ENCODE results near the gene ADGRA3. TPM values are rescaled to one million over a fixed set of nuclear protein-coding genes. Genes with fewer than 3 reads are reported as not detected.
"Not testable (repeated sequence)": the region's sequence is repeated elsewhere in the genome, so short reads cannot be mapped to it uniquely, and the experiment has no call there.

The ADGRA3 gene
- total and polyA plus RNA-seq, 8 donors, result 13.4 to 27.4 (median 17.6) TPM

DNA sequence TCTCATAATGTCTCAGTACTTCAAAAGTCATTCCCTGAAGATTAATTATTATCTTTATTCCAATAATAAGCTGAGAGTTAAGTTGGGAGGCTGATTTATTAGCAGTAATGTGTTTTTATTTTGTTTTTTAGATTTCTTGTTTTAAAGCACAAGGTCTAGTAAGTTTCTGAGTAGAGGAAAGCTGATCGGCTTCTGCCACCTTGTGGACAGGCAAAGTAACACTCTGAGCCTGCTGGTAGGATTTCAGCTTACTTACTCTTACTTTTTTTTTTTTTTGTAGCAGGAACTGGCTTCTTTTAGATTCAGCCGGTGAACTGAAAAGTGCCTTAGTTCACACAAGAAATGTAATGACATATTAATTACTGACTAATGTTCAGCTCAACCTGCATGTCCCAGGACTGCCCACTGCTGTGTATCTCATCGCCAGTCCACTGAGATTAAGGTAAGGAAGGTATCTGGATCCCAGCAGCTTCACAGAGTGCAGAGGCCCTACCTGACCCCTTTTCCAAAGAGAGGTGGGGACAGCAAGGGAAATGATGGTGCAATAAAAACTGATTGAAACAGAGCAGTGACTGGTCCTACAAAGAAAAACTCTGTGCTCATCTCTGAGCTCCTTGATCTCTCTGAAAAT, 126.5 kb downstream of the ADGRA3 start:
- Histone ChIP-seq H3K27me3 (no peaks in the 10 kb centered on the region), H3K27ac (no peak overlapping the region), H3K4me1 (no peaks in the 10 kb centered on the region), H3K9me3 (no peaks in the 10 kb centered on the region), H3K4me3 (no peak overlapping the region), H3K36me3 (peaks cover 0 to 3% (median 0%) of the 10 kb centered on the region in 3 donors)
- intact Hi-C loops (cut with DNase I), result loop anchor here in 1 of 3 donors (5.0 kb wide), 1 partner anchor 597 kb away; no protein-coding TSS in a partner anchor
- DNase-seq (peak in 4 of 6 donors; percentile 23 to 53 (median 32)), FAIRE-seq (peak; percentile 91), ATAC-seq (peak; percentile 61 to 90 (median 86))
- TF ChIP-seq, protein P1, sequence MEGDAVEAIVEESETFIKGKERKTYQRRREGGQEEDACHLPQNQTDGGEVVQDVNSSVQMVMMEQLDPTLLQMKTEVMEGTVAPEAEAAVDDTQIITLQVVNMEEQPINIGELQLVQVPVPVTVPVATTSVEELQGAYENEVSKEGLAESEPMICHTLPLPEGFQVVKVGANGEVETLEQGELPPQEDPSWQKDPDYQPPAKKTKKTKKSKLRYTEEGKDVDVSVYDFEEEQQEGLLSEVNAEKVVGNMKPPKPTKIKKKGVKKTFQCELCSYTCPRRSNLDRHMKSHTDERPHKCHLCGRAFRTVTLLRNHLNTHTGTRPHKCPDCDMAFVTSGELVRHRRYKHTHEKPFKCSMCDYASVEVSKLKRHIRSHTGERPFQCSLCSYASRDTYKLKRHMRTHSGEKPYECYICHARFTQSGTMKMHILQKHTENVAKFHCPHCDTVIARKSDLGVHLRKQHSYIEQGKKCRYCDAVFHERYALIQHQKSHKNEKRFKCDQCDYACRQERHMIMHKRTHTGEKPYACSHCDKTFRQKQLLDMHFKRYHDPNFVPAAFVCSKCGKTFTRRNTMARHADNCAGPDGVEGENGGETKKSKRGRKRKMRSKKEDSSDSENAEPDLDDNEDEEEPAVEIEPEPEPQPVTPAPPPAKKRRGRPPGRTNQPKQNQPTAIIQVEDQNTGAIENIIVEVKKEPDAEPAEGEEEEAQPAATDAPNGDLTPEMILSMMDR (IDR thresholded peaks at IDR 0.05), result peak; percentile 40 to 71 (median 58)
- WGBS, 2 donors, result 37% methylated on average over 3 of the region's 3 CpGs

DNA sequence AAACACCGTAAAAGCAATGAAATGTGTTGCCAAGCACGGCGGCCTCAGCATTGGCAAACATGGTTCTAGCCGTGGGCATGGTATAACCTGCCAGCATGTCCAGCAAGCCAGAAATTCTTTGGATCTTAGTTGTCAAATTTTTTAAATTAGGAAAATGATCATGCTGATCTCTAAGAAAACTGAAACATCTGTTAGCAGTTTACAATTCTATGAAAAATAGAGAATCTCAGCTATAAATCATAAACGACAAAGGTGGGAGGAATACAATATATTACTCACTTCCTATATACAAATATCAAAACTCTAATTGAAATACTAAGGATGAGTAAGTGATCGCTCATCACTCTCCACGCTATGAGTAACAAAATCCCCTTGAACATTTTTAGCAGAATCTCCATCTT, 130.3 kb downstream of the ADGRA3 start:
- no peaks in the 10 kb centered on the region for H3K4me1 ChIP-seq
- H3K36me3 ChIP-seq, result peaks cover 0 to 3% (median 0%) of the 10 kb centered on the region in 3 donors
- intact Hi-C loops (cut with DNase I), result loop anchor here in 1 of 3 donors (5.0 kb wide), 1 partner anchor 593 kb away; no protein-coding TSS in a partner anchor
- FAIRE-seq (no peak), DNase-seq (no peak), ATAC-seq (no peak)
- H3K4me3 ChIP-seq, result no peak overlapping the region
- H3K27me3 ChIP-seq, result no peaks in the 10 kb centered on the region
- TF ChIP-seq, protein P1 (IDR thresholded peaks at IDR 0.05), result no peak
- H3K9me3 ChIP-seq, result no peaks in the 10 kb centered on the region
- WGBS, 2 donors, result 64 to 71% methylated on average over 7 of the region's 7 CpGs
- H3K27ac ChIP-seq, result no peak overlapping the region

DNA sequence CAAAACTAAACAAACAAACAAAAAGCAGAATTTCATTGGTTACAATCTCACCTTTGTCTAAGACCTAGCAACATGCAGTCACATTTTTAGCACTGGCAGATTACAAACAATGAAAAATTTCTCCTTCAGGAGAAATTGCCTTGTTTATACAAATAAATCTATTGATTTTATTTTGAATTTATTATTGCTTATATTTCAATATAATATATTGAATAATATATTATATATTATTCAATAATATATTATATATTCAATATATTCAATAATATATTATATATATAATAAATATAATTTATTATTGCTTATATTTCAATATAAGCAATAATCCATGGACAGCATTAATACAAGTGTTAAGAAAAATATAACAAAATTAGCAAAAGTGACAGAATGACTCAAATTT, 131.7 kb downstream of the ADGRA3 start:
- Histone ChIP-seq H3K4me3 (no peak overlapping the region), H3K27ac (no peak overlapping the region), H3K9me3 (no peaks in the 10 kb centered on the region), H3K36me3 (peaks cover 0 to 3% (median 0%) of the 10 kb centered on the region in 3 donors), H3K4me1 (no peaks in the 10 kb centered on the region), H3K27me3 (no peaks in the 10 kb centered on the region)
- ATAC-seq (no peak), FAIRE-seq (peak; percentile 93), DNase-seq (no peak)
- TF ChIP-seq, protein P1 (IDR thresholded peaks at IDR 0.05), result no peak
- intact Hi-C loops (cut with DNase I), result no loop called here

DNA sequence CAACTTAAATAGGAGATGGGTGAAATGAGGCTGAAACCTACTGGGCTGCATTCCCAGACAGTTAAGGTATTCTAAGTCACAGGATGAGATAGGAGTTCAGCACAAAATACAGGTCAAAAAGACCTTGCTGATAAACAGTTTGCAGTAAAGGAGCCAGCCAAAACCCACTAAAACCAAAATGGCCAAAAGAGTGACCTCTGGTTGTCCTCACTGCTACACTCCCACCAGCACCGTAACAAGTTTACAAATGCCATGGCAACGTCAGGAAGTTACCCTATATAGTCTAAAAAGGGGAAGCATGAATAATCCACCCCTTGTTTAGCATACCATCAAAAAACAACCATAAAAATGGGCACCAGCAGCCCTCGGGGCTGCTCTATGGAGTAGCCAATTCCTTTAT, 133.7 kb downstream of the ADGRA3 start:
- H3K27me3 ChIP-seq; H3K4me3 ChIP-seq; ATAC-seq; intact Hi-C loops (cut with DNase I); H3K4me1 ChIP-seq; H3K36me3 ChIP-seq; H3K9me3 ChIP-seq; DNase-seq; H3K27ac ChIP-seq; FAIRE-seq: not testable (repeated sequence)
- WGBS, 2 donors, result 76 to 85% methylated on average over 3 of the region's 3 CpGs

DNA sequence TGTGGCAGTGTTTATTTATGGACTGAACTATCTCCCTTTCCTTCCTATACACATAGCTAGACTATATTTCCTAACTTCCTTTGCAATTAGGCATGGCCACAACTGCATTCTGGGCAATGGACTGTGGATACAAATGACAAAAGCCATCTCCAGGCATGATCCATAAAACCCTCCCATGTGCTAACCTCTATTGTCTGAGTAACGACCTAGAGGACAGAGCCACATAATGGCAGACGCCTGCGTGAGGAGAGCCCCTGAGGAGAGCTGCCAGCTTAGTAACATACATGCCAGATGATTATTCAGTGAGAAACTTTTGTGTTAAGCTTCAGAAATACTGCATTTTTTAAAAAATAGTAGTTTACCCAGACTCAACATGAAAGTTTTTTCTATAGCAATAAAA, 142.9 kb downstream of the ADGRA3 start:
- H3K9me3 ChIP-seq, result no peaks in the 10 kb centered on the region
- H3K27ac ChIP-seq, result no peak overlapping the region
- H3K36me3 ChIP-seq, result no peaks in the 10 kb centered on the region
- no peaks in the 10 kb centered on the region for H3K27me3 ChIP-seq
- no peak for ATAC-seq
- whole genome bisulfite sequencing, 2 donors, result 82 to 84% methylated on average over 3 of the region's 3 CpGs
- no peak for DNase-seq
- FAIRE-seq, result no peak
- intact Hi-C loops (cut with DNase I), result no loop called here
- TF ChIP-seq, protein P1 (IDR thresholded peaks at IDR 0.05), result no peak
- no peaks in the 10 kb centered on the region for H3K4me1 ChIP-seq
- H3K4me3 ChIP-seq, result no peak overlapping the region

Measured in pancreas (tissue), 10 donors.